ENCODE measurements around the gene CLTRN.
"Not testable (repeated sequence)": the region's sequence is repeated elsewhere in the genome, so short reads cannot be mapped to it uniquely, and the experiment has no call there.

CLTRN gene

DNA sequence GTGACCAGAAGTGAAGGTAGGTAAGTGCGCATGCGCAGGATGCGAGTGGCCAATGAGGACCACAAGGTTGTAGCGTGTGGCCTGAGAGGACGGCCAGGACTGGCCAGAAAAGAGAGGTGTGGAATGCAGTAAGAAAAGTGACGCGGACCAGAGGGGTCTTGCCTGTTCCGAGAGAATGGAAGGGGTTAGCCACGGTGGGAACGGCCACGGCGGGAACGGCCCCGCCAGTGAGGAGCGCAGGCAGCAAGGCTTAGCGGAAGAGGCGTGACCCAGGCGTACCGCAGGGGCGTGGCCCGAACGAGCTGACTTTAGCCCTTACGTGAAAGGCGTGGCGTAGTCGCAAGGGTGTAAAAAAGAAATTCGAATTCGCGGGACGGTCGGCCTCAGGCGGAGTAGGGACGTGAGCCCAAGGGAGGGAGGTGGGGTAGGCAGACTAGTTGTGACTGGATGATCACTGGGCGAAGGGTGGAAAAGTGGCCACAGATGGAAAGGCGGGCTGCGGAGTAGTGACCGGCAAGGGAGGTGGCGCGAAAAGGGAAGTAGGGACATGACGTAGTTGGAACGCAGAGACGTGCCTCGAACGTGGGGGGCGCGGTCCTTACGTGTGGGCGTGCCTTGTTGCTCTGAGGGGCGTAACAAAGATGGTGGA, 10.4 kb upstream of the CLTRN start:
- TF ChIP-seq CTCF (IDR thresholded peaks at IDR 0.05; ENCODE audit: insufficient read depth, low read depth, low read length, missing control alignments), result no peak
- peak overlapping the region; percentile 81 for H3K4me3 ChIP-seq (ENCODE audit: low read depth, low read length)
- peak; percentile 94 for DNase-seq (ENCODE audit: low read depth)

DNA sequence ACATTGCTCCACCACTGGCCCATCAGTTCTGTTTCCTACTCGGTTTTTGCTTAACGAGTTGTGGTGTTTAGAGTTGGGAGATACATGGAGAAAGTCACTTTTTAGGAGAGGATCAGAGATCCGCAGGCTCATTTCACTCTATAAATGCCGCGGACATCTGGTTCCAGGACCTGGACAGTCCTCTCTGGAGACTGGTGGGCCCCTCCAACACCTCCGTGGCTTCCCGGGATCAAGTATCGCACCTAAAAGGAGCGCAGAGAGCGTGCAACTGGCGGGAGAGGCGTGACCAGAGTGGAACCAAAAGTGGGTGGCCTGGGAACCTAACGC, 9.9 kb upstream of the CLTRN start:
- peak overlapping the region; percentile 81 for H3K4me3 ChIP-seq (ENCODE audit: low read depth, low read length)
- TF ChIP-seq CTCF (IDR thresholded peaks at IDR 0.05; ENCODE audit: insufficient read depth, low read depth, low read length, missing control alignments), result no peak
- DNase-seq (ENCODE audit: low read depth), result no peak

- H3K4me3 ChIP-seq (ENCODE audit: low read depth, low read length), result peak overlapping the region; percentile 81
- TF ChIP-seq CTCF (IDR thresholded peaks at IDR 0.05; ENCODE audit: insufficient read depth, low read depth, low read length, missing control alignments), result no peak
- no peak for DNase-seq (ENCODE audit: low read depth)
Observed at GRCh38 chrX:15673970-15674369, 9.4 kb upstream of the CLTRN start.

DNA sequence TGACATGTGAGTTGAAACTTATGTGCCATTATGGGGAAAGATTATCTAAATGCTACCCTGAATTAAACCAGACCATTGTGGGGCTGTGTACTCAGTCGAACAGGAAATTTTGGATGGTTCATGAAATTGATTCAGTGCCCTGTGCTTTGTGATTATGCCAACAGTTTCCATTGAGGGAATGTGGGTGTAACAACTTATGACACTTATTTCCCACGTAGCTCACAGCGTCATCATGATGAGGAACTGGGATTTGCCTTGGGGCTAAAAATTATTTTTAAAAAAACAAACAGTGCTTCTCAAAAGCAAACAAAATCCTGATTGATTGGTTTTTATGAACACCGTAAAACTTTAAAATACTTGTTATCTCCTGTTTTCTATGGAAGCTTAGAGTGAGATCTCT, 8.3 kb upstream of the CLTRN start:
- H3K4me3 ChIP-seq (ENCODE audit: low read depth, low read length), result no peak overlapping the region
- DNase-seq (ENCODE audit: low read depth), result no peak
- no peak for TF ChIP-seq CTCF (IDR thresholded peaks at IDR 0.05; ENCODE audit: insufficient read depth, low read depth, low read length, missing control alignments)

- no peak overlapping the region for H3K4me3 ChIP-seq (ENCODE audit: low read depth, low read length)
- DNase-seq (ENCODE audit: low read depth), result no peak
- TF ChIP-seq CTCF (IDR thresholded peaks at IDR 0.05; ENCODE audit: insufficient read depth, low read depth, low read length, missing control alignments), result no peak
Observed at GRCh38 chrX:15663439-15663838, 1.2 kb downstream of the CLTRN start.

- DNase-seq (ENCODE audit: low read depth); H3K4me3 ChIP-seq (ENCODE audit: low read depth, low read length): not testable (repeated sequence)
Observed at GRCh38 chrX:15654804-15655203, 9.8 kb downstream of the CLTRN start.

GRCh38 chrX:15653961-15654360, 10.6 kb downstream of the CLTRN start:
- DNase-seq (ENCODE audit: low read depth), result no peak
- H3K4me3 ChIP-seq (ENCODE audit: low read depth, low read length), result no peak overlapping the region
- TF ChIP-seq CTCF (IDR thresholded peaks at IDR 0.05; ENCODE audit: insufficient read depth, low read depth, low read length, missing control alignments), result no peak

- H3K4me3 ChIP-seq (ENCODE audit: low read depth, low read length); DNase-seq (ENCODE audit: low read depth): not testable (repeated sequence)
Observed at GRCh38 chrX:15647510-15647909, 17.1 kb downstream of the CLTRN start.
